PC-9 (cell line): ENCODE data around the gene DOCK2.

Source experiments
- EZH2 ChIP-seq: fragments of 200-600 bp; sonication (generic); IDR thresholded peaks from 2 replicates; pipeline ENCODE4 v1.8.0; 2017; ENCODE audit warnings: antibody characterized with exemption, low read depth
- TF ChIP-seq, protein P1 (sequence below): fragments of 200-600 bp; sonication (generic); conservative IDR thresholded peaks from 2 replicates; pipeline ENCODE4 v1.6.1; 2017; ENCODE audit warnings: mixed run types, antibody characterized with exemption, mild to moderate bottlenecking, moderate library complexity

DNA sequence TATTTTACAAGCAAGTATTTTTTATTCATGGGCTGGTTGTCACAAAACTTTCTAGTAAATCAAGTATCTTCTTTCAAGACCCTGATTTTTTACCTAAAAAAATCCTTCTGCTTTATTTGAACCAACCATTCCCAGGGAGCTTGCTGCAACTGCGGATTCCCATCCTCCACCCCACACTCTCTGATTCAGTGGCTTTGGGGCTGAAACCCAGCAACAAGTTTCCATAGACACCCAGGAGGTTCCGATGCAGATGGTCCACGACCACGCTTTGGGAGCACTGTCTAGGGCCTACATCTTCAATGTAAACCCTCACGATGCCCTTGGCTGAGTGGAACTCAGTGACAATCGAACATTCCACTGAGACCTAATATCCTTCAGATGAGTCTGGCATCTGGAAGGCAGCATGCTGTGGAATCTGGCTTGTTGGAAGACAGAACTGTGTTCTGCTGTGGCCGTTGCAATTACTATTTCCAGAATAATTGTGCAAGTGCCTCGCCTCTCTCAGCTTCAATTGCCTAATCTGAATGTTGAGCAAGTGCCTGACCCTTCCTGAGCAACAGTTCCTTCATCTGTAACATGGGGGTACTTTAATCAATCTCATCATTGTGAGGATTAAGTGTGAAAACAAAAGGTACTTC, 238.1 kb downstream of the DOCK2 start:
- TF ChIP-seq, protein P1, sequence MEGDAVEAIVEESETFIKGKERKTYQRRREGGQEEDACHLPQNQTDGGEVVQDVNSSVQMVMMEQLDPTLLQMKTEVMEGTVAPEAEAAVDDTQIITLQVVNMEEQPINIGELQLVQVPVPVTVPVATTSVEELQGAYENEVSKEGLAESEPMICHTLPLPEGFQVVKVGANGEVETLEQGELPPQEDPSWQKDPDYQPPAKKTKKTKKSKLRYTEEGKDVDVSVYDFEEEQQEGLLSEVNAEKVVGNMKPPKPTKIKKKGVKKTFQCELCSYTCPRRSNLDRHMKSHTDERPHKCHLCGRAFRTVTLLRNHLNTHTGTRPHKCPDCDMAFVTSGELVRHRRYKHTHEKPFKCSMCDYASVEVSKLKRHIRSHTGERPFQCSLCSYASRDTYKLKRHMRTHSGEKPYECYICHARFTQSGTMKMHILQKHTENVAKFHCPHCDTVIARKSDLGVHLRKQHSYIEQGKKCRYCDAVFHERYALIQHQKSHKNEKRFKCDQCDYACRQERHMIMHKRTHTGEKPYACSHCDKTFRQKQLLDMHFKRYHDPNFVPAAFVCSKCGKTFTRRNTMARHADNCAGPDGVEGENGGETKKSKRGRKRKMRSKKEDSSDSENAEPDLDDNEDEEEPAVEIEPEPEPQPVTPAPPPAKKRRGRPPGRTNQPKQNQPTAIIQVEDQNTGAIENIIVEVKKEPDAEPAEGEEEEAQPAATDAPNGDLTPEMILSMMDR: no peak
- no peak for TF ChIP-seq EZH2
